ENCODE results near the gene PIK3AP1. TPM values are rescaled to one million over a fixed set of nuclear protein-coding genes. Genes with fewer than 3 reads are reported as not detected.

The PIK3AP1 gene
- total RNA-seq, 1 experiment from 2014 or later = 7.1 TPM

- no peaks in the 10 kb centered on the region for H3K9me2 ChIP-seq (ENCODE audit: insufficient read depth)
- intact Hi-C loops (cut with micrococcal nuclease) = loop anchor here (10.0 kb wide), 1 partner anchor 270 kb away; no protein-coding TSS in a partner anchor
- H3K27me3 ChIP-seq (ENCODE audit: insufficient read depth, low read length) = no peaks in the 10 kb centered on the region
- DNase-seq (ENCODE audit: low read depth, low spot score) (no peak), ATAC-seq (no peak)
- H3K9ac ChIP-seq (ENCODE audit: low read length) = no peak overlapping the region
- no peaks in the 10 kb centered on the region for H3K36me3 ChIP-seq (ENCODE audit: control insufficient read depth in 1 of 2, insufficient read depth in 2 of 2, low read length in 2 of 2)
- H4K20me1 ChIP-seq (ENCODE audit: insufficient read depth) = no peaks in the 10 kb centered on the region
- H3K9me3 ChIP-seq (ENCODE audit: control insufficient read depth in 1 of 2, insufficient read depth in 1 of 2, low read depth in 1 of 2, low read length in 2 of 2) = no peaks in the 10 kb centered on the region
- no peak overlapping the region for H3K4me2 ChIP-seq (ENCODE audit: low read length)
- H3K4me3 ChIP-seq (replicated peaks in 1 of 2; ENCODE audit: low read depth in 1 of 2, low read length in 2 of 2) = no peak overlapping the region
- BruUV-seq (replicated peaks) = no TSS peak
- no peak overlapping the region for H2AFZ ChIP-seq (ENCODE audit: low read depth, low read length, poor library complexity, severe bottlenecking)
- no peaks in the 10 kb centered on the region for H3K79me2 ChIP-seq (ENCODE audit: insufficient read depth, low read length)
- TF ChIP-seq EZH2phosphoT487 (IDR thresholded peaks at IDR 0.05; ENCODE audit: borderline replicate concordance) = no peak
- TF ChIP-seq JUND (IDR thresholded peaks at IDR 0.05) = no peak
- TF ChIP-seq ZFX (IDR thresholded peaks at IDR 0.05) = no peak
- TF ChIP-seq ZNF274 (IDR thresholded peaks at IDR 0.05; ENCODE audit: low read depth, low read length) = no peak
- TF ChIP-seq, protein P1, sequence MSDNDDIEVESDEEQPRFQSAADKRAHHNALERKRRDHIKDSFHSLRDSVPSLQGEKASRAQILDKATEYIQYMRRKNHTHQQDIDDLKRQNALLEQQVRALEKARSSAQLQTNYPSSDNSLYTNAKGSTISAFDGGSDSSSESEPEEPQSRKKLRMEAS (IDR thresholded peaks at IDR 0.05) = no peak
- TF ChIP-seq YY1 (IDR thresholded peaks at IDR 0.05; ENCODE audit: extremely low read depth, insufficient replicate concordance, low read depth, low read length) = no peak
- TF ChIP-seq FOSL1 (IDR thresholded peaks at IDR 0.05; ENCODE audit: low read depth) = no peak
- TF ChIP-seq, protein P2, sequence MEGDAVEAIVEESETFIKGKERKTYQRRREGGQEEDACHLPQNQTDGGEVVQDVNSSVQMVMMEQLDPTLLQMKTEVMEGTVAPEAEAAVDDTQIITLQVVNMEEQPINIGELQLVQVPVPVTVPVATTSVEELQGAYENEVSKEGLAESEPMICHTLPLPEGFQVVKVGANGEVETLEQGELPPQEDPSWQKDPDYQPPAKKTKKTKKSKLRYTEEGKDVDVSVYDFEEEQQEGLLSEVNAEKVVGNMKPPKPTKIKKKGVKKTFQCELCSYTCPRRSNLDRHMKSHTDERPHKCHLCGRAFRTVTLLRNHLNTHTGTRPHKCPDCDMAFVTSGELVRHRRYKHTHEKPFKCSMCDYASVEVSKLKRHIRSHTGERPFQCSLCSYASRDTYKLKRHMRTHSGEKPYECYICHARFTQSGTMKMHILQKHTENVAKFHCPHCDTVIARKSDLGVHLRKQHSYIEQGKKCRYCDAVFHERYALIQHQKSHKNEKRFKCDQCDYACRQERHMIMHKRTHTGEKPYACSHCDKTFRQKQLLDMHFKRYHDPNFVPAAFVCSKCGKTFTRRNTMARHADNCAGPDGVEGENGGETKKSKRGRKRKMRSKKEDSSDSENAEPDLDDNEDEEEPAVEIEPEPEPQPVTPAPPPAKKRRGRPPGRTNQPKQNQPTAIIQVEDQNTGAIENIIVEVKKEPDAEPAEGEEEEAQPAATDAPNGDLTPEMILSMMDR (IDR thresholded peaks at IDR 0.05 in 2 of 3, conservative IDR thresholded peaks at IDR 0.05 in 1 of 3; ENCODE audit: borderline replicate concordance in 1 of 3, insufficient read depth in 1 of 3, low read depth in 2 of 3, low read length in 2 of 3) = no peak
- H3K27ac ChIP-seq (ENCODE audit: low read depth, low read length) = no peak overlapping the region
- H3K4me1 ChIP-seq (ENCODE audit: control insufficient read depth in 1 of 2, insufficient read depth in 2 of 2, low read length in 2 of 2) = peaks cover 3 to 22% of the 10 kb centered on the region in 2 experiments; a peak in 3 of 4 replicates
- ChIA-PET CTCF (no interaction called here), RAD21 (ENCODE audit: low non-redundant PET in 1 of 2, low total read pairs in 2 of 2, uncharacterized antibody in 2 of 2, unreplicated experiment in 2 of 2) (no interaction called here), POLR2A (no interaction called here)
Observed at GRCh38 chr10:96645191-96645721, 75.1 kb downstream of the PIK3AP1 start.

Data from HCT116 (cell line).